NB4 (cell line): Measurements from ENCODE around the gene TMEM52.

Experiments
- DNase-seq: peaks from one replicate; pipeline ENCODE4 v3.0.0; 2010; ENCODE audit warnings: low read depth
- H3K4me3 ChIP-seq: one replicate; pipeline ENCODE4 v1.5.1; 2011; ENCODE audit warnings: mild to moderate bottlenecking, low read depth, low read length, moderate library complexity
- CTCF ChIP-seq: IDR thresholded peaks from one replicate; pipeline ENCODE4 v1.5.1; 2012; ENCODE audit warnings: low read depth, low read length
- MAX ChIP-seq: IDR thresholded peaks from 2 replicates; pipeline ENCODE4 v1.6.1; 2011; ENCODE audit warnings: low read depth, low read length
- MYC ChIP-seq: IDR thresholded peaks from 2 replicates; pipeline ENCODE4 v1.6.1; 2011; ENCODE audit warnings: low read depth, low read length
- POLR2A ChIP-seq: IDR thresholded peaks from 2 replicates; pipeline ENCODE4 v1.6.1; 2011; ENCODE audit warnings: mild to moderate bottlenecking; ENCODE audit not compliant: insufficient read length; ENCODE audit errors: extremely low read depth

Gene TMEM52

GRCh38 chr1:1945782-1946393 lies 26.8 kb upstream of the TMEM52 start:
- H3K4me3 ChIP-seq, result no peak overlapping the region
- TF ChIP-seq CTCF, result no peak
- TF ChIP-seq MAX, result no peak
- TF ChIP-seq POLR2A, result no peak
- no peak for TF ChIP-seq MYC
- DNase-seq, result no peak

DNA sequence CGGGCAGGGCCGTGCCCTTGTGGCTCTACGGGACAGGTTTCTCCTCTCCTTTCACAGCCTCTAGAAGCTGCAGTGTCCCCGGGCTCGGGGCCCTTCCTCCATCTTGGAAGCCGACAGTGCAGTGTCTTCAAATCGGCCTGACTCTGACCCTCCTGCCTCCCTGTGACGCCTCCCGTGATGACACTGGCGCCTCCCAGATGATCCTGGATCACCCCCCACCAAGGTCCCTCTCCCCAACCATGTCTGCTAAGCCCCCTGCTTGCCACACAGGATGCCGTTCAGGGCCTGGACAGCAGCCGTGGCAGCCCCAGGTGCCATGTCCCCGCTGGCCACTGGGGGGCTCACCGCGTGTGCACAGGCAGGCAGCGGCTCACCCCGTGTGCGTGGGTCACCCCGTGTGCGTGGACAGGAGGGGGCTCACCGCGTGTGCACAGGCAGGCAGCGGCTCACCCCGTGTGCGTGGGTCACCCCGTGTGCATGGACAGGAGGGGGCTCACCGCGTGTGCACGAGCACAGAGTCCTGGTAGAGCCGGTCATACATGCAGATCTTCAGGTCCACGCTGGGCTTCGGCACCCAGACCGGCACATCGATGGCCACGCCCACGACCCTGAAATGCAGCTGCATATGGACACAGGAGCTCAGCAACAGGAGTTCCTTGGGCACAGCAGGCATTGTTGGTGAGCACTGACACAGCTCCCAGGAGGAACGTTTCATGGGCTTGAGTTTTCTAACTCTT lies 24.9 kb upstream of the TMEM52 start:
- peak; percentile 50 for DNase-seq
- H3K4me3 ChIP-seq, result no peak overlapping the region
- TF ChIP-seq MAX (no peak; the same call in 1 of the 2 replicates), POLR2A (no peak), MYC (peak; percentile 37; the same call in 1 of the 2 replicates), CTCF (peak; percentile 75)

DNA sequence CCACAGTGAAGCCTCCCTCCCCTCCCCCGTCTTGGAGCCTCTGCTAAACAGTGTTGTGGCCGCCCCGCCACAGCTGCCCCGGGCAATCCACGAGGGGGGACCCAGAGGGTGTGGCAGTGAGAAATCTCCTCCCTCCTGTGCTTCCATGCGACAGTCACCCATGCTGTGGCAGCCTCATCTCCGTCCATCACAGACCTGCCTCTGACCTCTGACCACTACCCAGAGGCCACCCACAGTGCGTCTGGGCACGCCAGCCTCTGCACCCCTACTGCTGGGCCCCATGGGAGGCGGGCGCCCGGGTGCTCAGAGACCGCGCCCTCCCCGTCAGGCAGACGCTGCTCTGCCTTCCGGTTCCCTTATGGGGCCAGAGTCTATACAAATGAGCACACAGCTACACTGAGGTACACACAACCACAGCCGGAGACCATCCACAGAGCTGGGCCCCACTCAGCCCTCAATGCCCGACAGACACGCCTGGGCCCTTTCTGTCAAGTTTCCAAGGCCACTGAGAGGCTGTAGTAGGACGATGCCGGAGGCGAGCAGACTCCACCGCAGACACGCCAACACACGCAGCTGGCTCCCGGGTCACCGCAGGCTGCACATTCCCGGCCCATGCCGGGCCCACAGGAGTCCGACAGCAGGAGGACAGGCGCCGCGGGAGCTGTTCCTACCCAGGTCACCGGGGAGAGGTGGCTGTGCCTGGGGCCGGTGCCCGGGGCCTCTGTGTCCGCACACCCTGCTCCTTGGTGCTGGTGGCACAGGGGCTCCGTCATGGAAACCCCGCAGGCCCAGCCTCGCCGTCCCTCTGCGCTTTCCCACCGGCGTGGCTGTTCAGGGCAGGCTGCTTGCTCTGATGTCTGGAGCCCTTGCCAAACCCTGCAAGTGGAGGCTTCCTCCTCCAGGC lies 23.9 kb upstream of the TMEM52 start:
- peak; percentile 42 for DNase-seq
- H3K4me3 ChIP-seq, result no peak overlapping the region
- TF ChIP-seq POLR2A (no peak), CTCF (no peak), MYC (no peak), MAX (no peak)

DNA sequence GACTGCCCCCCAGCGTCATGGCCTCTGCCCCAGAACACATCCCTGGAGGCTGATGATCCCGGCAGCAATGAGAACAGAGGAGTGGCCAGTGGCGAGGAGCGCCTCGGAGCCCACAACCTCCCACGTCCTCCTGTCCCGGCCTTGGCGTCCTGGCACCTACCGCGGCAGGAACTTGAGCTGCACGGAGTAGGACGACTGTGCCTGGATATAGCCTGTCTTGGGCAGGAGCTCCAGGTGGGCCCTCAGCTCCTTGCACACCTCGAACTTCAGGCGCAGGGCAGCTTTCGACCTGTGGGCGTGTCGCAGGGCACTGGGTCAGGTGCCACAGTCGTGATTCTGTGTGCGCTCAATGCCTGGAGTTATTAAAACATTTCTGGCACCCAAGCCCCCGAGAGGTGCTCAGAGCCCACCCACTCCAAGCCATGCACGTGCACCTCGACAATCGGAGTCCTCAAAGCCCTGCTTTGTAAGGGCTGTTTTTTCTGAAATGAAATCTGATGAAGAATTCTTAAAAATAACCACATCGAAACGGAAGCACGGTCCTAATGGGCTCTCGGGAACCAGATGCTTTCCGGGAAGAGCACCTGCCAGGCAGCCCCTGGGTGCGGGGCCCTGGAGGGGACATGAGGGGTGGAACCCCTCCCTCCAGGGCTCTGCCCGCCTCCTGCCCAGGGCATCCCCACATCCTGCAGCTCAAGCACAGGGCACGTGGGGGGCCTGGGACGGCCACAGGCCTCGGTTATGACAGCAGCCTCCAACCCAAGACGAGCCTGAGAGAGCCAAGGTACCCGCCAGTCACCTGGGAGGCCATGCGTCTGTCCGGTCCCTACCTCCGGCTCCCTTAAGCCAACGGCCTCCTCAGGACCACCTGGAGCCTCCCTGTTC lies 23.0 kb upstream of the TMEM52 start:
- no peak for DNase-seq
- no peak overlapping the region for H3K4me3 ChIP-seq
- TF ChIP-seq MAX, result no peak
- no peak for TF ChIP-seq POLR2A
- TF ChIP-seq CTCF, result no peak

DNA sequence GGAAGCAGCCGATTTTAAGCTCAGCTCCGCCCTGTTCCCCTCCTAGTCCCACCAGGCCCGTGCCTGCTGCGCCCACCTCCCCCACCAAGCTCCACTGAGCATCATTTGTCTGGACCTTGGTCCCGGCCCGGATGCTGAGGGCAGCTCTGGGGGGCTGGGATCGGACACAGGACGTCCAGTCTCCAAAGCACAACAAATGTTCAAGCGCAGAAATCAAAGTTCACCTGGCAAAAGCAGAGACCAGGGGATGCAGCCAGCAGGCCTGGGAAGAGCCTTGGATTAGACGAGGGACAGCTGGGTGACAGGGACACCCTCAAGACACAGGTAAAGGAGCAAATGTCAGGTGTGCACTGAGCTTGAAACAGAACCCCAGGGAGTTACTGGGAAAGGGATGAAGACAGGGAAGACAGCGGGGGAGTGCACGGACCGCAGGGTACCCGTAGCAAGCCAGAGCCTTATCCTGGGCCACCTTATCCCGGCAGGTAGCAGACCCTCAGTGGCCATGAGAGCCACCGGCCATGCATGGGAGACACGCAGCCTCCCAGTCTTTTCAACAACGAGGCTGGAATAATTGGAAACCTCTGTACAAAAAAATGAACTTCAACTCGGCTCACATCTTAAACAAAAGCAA lies 22.2 kb upstream of the TMEM52 start:
- TF ChIP-seq MYC (no peak), POLR2A (no peak), CTCF (no peak), MAX (no peak)
- DNase-seq, result no peak
- no peak overlapping the region for H3K4me3 ChIP-seq
